NCI-H1417 treated with DMSO at 0.1 percent for 48 hours (cell line): Measurements from ENCODE around the gene IL21R.

Source experiments
- DNase-seq: peaks from one replicate; lab custom pipeline; 2025; lab: John Stamatoyannopoulos, UW

The IL21R gene

DNA sequence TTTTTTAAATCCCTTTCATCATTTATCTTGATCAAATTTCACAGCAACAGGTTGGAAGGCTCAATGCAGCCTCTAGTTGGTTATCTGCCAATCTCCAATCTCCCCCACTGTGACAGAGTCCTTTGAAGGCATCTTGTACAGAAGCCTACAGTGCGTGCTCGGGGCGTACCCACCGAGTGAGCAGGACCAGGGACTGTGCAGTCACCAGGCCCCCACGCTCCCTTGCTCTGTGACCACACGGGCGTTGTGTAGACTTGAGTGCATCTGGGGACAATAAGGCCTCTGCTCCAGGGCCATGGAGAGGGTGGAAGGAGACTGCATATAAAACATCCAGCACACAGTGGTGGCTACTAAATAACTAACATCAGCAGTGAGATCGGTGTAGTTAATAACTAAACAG is 84.4 kb downstream of the IL21R start:
- DNase-seq, result no peak

DNA sequence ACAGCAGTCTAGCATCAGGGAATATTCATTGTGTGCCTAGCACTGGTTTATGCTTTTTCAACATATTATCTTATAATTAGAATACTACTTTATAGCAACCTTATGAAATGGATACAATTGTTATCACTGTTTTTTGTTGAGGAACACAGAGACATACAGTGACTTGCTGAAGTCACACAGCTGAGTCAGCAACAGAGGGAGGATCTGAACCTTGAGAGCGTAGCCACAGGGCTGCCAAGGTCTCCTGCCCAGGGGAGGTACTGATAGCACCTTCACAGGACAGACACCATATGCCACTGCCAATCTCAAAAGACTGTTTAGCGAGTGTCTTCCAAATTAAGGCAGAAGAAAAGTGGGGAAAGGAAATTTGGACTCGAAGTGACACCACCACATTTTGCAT is 84.8 kb downstream of the IL21R start:
- DNase-seq, result no peak

DNA sequence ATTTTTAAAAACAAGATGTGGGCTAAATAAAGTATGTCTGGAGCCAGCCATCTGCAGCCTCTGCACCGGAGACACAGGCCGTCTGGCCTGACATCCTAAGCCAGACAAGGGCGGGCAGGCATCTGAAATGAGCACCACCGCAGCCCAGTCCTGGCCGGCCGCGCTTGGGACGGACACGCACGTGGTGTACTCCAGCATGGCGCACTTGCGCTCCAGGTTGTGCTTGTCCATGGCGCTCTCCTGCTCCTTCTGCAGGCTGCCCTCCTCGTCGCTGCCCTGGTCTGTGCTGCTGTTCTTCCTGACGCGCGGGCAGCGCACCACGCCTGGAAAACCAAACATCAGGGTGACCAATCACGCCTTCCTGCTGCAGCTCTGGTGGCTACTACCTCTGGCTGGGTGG is 87.4 kb downstream of the IL21R start:
- no peak for DNase-seq

DNA sequence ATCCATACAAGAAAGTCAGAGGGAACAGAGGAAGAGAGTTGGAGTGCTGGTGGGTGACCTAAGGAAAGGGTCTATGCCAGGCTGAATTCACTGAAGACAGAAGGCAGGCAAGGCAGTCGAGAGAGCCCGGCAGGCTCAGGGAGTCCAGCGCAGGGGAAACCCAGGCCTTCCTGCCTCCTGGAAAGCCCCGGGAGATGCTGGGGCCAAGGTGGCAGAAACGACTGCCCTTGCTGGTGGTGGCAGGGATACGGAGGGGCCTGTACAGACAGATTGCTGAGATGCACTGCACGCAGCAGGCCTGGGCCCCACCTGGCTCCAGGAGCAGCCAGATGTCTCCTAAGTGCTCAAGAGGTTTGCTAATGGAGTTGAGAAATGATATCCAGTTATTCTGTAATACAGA is 87.9 kb downstream of the IL21R start:
- DNase-seq, result no peak

DNA sequence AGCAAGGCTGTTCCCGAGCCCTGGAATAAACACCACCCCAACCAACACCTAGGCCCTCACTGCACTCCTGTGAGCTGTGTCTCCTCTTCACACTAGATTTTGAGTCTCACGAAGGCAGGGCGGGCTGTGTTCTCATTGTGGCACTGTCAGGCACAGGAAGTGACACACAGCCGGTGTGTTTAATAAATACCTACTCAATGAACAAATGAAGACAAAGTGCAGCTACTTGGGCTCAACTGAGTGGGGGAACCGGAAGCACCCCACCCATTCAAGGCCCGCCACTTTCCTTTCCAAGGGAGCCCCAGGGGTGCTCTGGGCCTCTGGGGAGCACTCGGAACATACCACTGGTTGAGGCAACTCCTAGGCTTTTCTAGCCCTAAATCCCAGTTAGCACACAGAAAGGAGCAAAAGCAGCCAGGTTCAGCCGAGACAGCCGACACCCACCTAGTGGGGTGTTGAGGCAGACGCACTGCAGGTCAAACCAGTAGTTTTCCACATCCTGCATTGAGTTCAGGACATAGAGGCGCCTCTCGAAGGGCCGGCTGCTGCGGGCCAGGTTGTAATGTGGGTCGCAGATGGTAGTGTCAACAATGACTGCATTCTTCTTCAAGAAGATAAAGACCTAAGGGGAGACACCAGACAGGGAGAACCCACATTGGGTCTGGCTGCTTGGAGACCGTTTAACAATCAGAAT is 90.1 kb downstream of the IL21R start:
- DNase-seq, result no peak

DNA sequence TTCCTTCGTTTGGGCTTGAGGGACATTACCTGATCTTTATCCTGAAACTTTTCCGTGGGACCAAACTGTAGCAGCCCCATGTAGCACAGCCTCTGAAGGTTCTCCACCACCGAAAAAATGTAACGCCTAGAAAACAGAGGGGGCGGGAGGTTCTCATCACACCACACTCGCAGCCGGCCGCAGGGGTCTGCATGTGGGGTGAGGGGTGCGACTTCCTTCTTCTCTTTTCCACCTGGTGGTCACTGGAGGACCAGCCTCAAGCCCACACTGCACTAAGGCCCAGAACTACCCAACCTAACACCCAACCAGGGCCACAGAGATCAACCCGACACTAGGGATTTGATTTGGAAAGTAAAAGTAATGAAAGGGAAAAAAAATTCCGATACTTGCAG is 90.6 kb downstream of the IL21R start:
- DNase-seq, result no peak

DNA sequence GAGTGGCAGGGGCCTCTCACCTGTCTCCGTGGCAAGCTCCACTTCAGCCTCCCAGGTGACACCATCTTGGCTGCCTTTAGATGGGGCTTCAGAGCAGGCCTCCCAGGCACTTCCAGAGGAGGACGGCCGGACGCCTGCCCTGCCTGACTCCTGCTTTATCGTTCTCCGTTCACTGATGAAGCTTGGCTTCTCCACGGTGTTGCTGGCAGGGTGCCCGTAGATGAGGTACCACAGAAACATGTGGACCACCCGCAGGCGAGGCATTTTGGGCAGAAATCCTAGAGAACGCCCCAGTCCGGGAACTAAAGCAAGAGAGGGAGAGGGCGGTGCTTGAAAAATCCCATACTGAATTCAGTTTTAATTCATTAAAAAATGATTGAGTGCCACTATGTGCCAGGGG is 93.2 kb downstream of the IL21R start:
- no peak for DNase-seq

DNA sequence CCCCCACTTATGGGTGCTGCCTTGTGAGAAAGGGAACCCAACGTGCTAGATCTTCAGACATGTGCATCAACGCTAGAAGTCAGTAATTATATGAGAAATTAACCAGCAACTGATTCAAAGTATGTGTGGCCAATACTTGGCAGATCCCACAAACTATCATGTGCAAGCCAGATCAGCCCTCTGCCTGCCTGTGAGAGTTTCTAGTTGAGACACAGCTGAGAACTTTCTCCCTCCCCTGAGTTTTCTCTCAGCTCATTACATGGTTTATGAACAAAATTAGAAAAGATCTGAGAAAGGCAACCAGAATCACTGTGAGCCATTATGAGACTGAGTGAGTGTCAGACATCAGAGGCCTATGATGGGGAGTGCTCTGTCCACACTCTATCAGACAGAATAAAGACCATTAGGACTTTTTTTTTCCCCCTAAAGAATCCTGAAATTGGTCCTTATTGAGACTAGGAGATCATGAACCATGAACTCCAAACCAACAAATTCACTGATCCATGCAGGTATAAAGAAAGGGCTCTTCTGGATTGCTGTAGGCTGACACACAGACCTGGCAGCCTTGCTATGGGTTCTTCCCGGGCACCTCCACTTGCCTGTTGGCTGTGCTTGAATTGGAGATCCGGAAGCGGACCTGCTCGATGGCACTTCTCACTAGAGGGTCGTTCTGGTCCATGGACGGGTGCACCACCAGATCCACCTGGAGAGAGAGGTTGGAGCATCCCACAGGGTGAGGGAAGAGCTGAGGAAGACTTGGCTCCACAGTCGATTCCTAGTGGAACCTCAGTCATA is 96.3 kb downstream of the IL21R start:
- no peak for DNase-seq

DNA sequence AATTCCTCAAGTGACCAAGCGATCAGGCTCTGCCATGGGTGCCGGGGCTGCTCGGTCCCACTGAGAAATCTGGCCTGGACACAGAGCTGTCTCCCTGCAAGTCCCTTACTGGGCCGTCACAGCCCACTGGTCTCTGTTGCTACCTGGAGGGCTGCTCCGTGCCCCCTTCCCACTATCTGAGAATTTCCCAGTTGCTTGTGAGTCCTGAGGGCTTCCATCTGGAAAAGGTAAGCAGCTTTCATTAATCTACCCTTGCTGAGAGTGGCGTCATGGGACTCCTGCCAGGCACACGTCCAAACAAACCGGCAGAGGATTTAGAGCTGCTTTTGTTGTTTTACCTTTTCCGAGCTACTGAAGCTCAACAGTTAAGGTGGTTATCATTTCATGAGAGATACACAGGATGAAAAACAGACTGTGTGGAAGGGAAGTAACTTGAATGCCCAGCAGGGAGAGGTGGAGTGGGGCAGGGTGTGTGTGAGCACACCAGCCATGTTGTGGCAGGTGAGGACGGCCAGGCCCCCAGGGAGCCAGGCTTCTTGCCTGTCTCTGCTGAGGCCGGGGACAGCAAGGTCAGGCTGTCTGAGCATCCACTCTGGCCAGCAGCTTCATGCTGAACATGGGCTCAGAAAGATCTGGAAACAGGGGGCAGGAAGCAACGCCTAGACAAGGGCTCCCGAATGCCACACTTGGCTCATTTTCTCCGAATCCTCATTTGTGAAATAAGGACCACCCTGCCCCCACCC is 97.1 kb downstream of the IL21R start:
- no peak for DNase-seq

DNA sequence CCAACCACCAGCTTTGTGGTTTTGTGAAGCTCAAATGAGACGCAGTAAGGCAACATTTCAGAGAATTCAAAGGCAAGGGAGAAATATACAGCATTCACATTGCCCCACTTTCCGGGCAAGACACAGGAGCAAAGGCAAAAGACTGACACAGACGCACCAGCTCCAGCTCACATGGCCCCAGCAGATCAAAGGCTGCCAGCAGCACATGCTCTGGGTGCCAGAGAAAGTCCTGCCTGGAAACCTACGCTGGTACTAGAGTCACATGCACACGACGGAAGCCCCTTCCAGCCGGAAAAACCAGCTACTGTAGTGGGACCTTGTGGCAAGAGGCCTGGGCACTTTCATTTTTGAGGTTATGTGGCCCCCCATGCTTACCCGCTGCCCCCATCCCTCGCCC is 97.7 kb downstream of the IL21R start:
- DNase-seq, result no peak

DNA sequence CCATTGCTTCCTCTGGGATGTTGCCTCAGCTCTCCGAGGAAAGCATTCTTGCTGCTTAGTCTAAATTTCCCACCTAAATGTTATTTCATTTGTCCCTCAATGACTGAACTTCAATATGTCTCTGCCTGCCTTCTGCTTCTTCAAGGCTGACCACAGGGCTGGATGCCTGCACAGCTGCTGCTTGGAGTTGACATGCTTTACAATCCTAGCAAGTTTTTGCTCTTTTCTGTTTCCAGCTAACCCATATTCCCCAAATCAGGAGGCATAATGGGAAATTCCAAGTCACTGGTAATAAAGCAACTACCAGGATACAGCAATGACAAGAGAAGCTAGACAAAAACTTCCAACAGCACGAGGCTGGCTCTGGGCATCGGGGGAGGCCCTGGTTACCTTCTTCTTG is 98.8 kb downstream of the IL21R start:
- DNase-seq, result no peak
